ENCODE data around the gene FILIP1L. TPM values are rescaled to one million over a fixed set of nuclear protein-coding genes. Genes with fewer than 3 reads are reported as not detected.

Gene FILIP1L
- total and polyA plus RNA-seq, 2 of the 8 experiments (the other 6 are each of a cell fraction or from before 2014, with no cell fraction given), result 0.06 to 0.09 TPM

DNA sequence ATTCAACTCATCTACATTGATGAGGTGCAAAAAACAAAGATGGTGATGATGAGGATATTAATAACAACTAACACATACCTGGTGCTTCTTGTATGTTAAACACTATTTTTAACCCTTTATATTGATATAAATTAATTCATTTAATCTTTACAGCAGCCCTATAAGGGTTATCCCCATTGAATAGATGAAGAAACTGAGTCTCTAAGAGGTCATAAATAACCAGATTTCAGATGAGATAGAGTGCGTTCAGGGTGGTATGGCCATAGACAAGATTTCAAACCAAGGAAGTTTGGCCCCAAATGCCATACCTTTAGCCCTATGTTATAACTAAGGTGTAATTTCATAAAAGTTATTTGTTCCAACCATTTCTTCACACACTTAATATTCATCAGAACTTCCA is 214.1 kb downstream of the FILIP1L start:
- Histone ChIP-seq H3K18ac (ENCODE audit: extremely low read depth, low read length) (no peak overlapping the region), H4K91ac (replicated peaks; ENCODE audit: insufficient read length, low read length) (no peak overlapping the region), H3K56ac (replicated peaks; ENCODE audit: insufficient read length, low read depth, low read length) (no peak overlapping the region), H2BK120ac (replicated peaks; ENCODE audit: low read depth, low read length) (no peak overlapping the region), H2AFZ (ENCODE audit: low read length) (no peak overlapping the region), H3K23ac (ENCODE audit: insufficient read length) (no peak overlapping the region), H3K4me2 (ENCODE audit: insufficient read depth in 1 of 2, low read depth in 2 of 2, low read length in 2 of 2) (no peak overlapping the region), H3K27ac (ENCODE audit: low read depth, low read length) (no peak overlapping the region), H4K5ac (ENCODE audit: insufficient read length, low read depth, low read length) (no peak overlapping the region), H3K36me3 (ENCODE audit: control insufficient read depth in 2 of 4, insufficient read depth in 4 of 4, low read length in 3 of 4) (no peaks in the 10 kb centered on the region), H3K9ac (replicated peaks in 1 of 4; ENCODE audit: extremely low read depth in 1 of 4, low read depth in 3 of 4, low read length in 3 of 4) (no peak overlapping the region), H2BK15ac (ENCODE audit: low read length) (no peak overlapping the region), H3K9me3 (ENCODE audit: insufficient read depth in 2 of 2, low read depth in 1 of 2, low read length in 1 of 2) (no peaks in the 10 kb centered on the region), H3K4me1 (replicated peaks in 1 of 4; ENCODE audit: control insufficient read depth in 3 of 4, insufficient read depth in 4 of 4, low read length in 3 of 4) (peaks cover 0 to 5% (median 1%) of the 10 kb centered on the region in 4 experiments; a peak in 2 of 7 replicates), H2BK20ac (ENCODE audit: low read length) (no peak overlapping the region), H3K4ac (replicated peaks; ENCODE audit: insufficient read length, low read depth, low read length) (no peak overlapping the region), H2BK12ac (ENCODE audit: low read depth, low read length) (no peak overlapping the region), H3K23me2 (ENCODE audit: low read depth, low read length) (no peaks in the 10 kb centered on the region), H2AK5ac (ENCODE audit: low read depth, low read length) (no peak overlapping the region), H3K4me3 (ENCODE audit: extremely low read depth in 1 of 4, insufficient read depth in 2 of 4, low read depth in 3 of 4, low read length in 4 of 4) (no peak overlapping the region), H3K79me2 (ENCODE audit: control insufficient read depth in 1 of 2, insufficient read depth in 2 of 2, low read length in 2 of 2) (no peaks in the 10 kb centered on the region; a peak in 1 of 4 replicates), H4K20me1 (replicated peaks in 1 of 2; ENCODE audit: control insufficient read depth in 1 of 2, insufficient read depth in 2 of 2, low read length in 2 of 2) (no peaks in the 10 kb centered on the region), H4K8ac (ENCODE audit: extremely low read depth, insufficient read depth, low read length) (no peak overlapping the region), H3K79me1 (ENCODE audit: low read depth, low read length) (no peaks in the 10 kb centered on the region; the same call in 1 of the 2 replicates), H3K14ac (ENCODE audit: insufficient read length) (no peak overlapping the region), H3K27me3 (replicated peaks in 1 of 4; ENCODE audit: control insufficient read depth in 3 of 4, extremely low read depth in 1 of 4, insufficient read depth in 3 of 4, low read length in 3 of 4) (no peaks in the 10 kb centered on the region), H2BK5ac (ENCODE audit: low read depth, low read length) (no peak overlapping the region)
- ChIA-PET CTCF (ENCODE audit: partially characterized antibody) (no interaction called here), POLR2A (ENCODE audit: partially characterized antibody) (interaction anchor here (0.9 to 1.3 kb wide), 2 partner anchors 10 to 20 kb away, joined by 3 to 4 read pairs; no protein-coding TSS in a partner anchor)
- FAIRE-seq (no peak), DNase-seq (ENCODE audit: low read depth in 1 of 2, low spot score in 2 of 2) (no peak)
- TF ChIP-seq HDAC6 (IDR thresholded peaks at IDR 0.05; ENCODE audit: low read depth, low read length) (no peak), SAP30 (IDR thresholded peaks at IDR 0.05; ENCODE audit: insufficient read depth, insufficient replicate concordance, low read length) (no peak), RNF2 (IDR thresholded peaks at IDR 0.05; ENCODE audit: borderline replicate concordance, low read depth, low read length, missing control alignments, poor library complexity, severe bottlenecking) (no peak)
- 95% methylated on average over 1 of the region's 1 CpG; no CpG with 5 or more reads in 1 of the 2 experiments for WGBS, 2 experiments (ENCODE audit: extremely low coverage in 1 of 2, insufficient coverage in 1 of 2, insufficient read length in 1 of 2, insufficient replicate concordance in 2 of 2, low coverage in 1 of 2, low lambda C conversion rate in 2 of 2, missing lambda C conversion rate in 1 of 2)

Data from H1 (cell line).